Thyroid gland (tissue), 4 donors: ENCODE data around the gene LRCOL1.

Source experiments
- POLR2A ChIP-seq, 2 donors: fragments of 450-650 bp; IDR thresholded peaks; one replicate each; pipeline ENCODE4 v1.6.1; 2017; ENCODE audit warnings: antibody characterized with exemption in 2 of 2, mild to moderate bottlenecking in 2 of 2, moderate library complexity in 1 of 2
- TF ChIP-seq, protein P1 (sequence below), 6 experiments: fragments of 200-600 bp in 3 of 6; fragments of 450-650 bp in 3 of 6; sonication (generic) in 3 of 6; IDR thresholded peaks; one replicate each; pipeline ENCODE4 v1.5.1; 2016 to 2019; ENCODE audit warnings: antibody characterized with exemption in 6 of 6, mild to moderate bottlenecking in 2 of 6, inconsistent platforms in 1 of 6, moderate library complexity in 1 of 6

DNA sequence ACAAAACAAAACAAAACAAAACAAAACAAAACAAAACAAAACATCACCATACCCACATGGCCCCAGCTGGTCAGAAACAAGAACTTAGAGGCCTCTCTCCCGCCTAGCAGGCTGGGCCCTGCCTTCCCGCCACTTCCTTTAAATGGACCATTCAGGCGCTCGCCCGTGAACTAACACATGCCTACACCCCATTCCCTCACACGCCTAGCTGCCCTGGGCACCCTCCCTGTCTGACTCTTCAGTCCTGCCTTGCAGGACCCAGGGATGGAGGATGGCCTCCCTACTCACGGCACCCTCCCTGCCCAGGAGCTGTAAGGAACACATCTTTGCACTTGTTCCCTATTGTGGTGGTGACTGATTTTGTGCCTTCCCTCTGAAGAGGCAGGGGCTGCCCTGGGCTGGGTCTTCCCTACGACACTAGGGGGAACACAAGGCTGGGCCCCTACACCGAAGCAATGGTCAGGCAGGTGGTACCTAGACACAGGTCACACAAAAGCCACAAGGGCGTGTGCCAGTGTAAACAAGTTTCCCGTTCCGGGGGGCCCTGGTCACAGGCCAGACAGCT is 29.7 kb upstream of the LRCOL1 start:
- TF ChIP-seq POLR2A (IDR thresholded peaks at IDR 0.05) = no peak
- TF ChIP-seq, protein P1, sequence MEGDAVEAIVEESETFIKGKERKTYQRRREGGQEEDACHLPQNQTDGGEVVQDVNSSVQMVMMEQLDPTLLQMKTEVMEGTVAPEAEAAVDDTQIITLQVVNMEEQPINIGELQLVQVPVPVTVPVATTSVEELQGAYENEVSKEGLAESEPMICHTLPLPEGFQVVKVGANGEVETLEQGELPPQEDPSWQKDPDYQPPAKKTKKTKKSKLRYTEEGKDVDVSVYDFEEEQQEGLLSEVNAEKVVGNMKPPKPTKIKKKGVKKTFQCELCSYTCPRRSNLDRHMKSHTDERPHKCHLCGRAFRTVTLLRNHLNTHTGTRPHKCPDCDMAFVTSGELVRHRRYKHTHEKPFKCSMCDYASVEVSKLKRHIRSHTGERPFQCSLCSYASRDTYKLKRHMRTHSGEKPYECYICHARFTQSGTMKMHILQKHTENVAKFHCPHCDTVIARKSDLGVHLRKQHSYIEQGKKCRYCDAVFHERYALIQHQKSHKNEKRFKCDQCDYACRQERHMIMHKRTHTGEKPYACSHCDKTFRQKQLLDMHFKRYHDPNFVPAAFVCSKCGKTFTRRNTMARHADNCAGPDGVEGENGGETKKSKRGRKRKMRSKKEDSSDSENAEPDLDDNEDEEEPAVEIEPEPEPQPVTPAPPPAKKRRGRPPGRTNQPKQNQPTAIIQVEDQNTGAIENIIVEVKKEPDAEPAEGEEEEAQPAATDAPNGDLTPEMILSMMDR (IDR thresholded peaks at IDR 0.05) = no peak
